Neural cell (in vitro differentiated cells): ENCODE measurements around the gene CLEC16A. TPM values are rescaled to one million over a fixed set of nuclear protein-coding genes. Genes with fewer than 3 reads are reported as not detected.

Source experiments
- H2AFZ ChIP-seq: fragments of 200-600, 300-800 bp; sonication (generic), shearing (Covaris generic); 2 replicates; pipeline ENCODE4 v1.6.0; 2014; ENCODE audit warnings: low read depth, mild to moderate bottlenecking, antibody characterized with exemption, low read length, moderate library complexity
- H3F3A ChIP-seq: fragments of 200-600 bp; shearing (Covaris generic); 2 replicates; pipeline ENCODE4 v1.6.1; 2016; ENCODE audit warnings: mild to moderate bottlenecking, moderate library complexity, mixed read lengths, antibody characterized with exemption, low read length; ENCODE audit not compliant: insufficient read depth, poor library complexity, severe bottlenecking
- H3K27ac ChIP-seq: fragments of 200-600, 300-800 bp; sonication (generic), shearing (Covaris generic); 2 replicates; pipeline ENCODE4 v1.5.1; 2014; ENCODE audit warnings: mild to moderate bottlenecking, low read length, moderate library complexity
- H3K27me3 ChIP-seq: fragments of 300-800, 200-600 bp; sonication (generic), shearing (Covaris generic); 2 replicates; pipeline ENCODE4 v1.6.0; 2014; ENCODE audit warnings: mild to moderate bottlenecking, low read depth, low read length, moderate library complexity; ENCODE audit not compliant: insufficient read depth
- H3K36me3 ChIP-seq: fragments of 300-800, 200-600 bp; sonication (generic), shearing (Covaris generic); 2 replicates; pipeline ENCODE4 v1.5.1; 2014; ENCODE audit warnings: mild to moderate bottlenecking, antibody characterized with exemption, low read length, moderate library complexity; ENCODE audit not compliant: insufficient read depth
- H3K4me2 ChIP-seq: fragments of 300-800, 200-600 bp; sonication (generic), shearing (Covaris generic); 2 replicates; pipeline ENCODE4 v1.6.0; 2014; ENCODE audit warnings: mild to moderate bottlenecking, low read length
- H3K4me3 ChIP-seq: fragments of 300-800, 200-600 bp; sonication (generic), shearing (Covaris generic); 2 replicates; pipeline ENCODE4 v1.5.1; 2014; ENCODE audit warnings: mild to moderate bottlenecking, low read length, moderate library complexity
- H3K79me2 ChIP-seq: fragments of 200-600 bp; shearing (Covaris generic); replicated peaks from 2 replicates; pipeline ENCODE4 v1.6.0; 2014; ENCODE audit warnings: mild to moderate bottlenecking, low read length, moderate library complexity; ENCODE audit not compliant: insufficient read depth
- H3K9ac ChIP-seq: fragments of 300-800, 200-600 bp; sonication (generic), shearing (Covaris generic); 2 replicates; pipeline ENCODE4 v1.6.1; 2016; ENCODE audit warnings: mild to moderate bottlenecking, low read length, mixed read lengths
- H3K9me2 ChIP-seq: fragments of 200-600 bp; shearing (Covaris generic); 2 replicates; pipeline ENCODE4 v1.6.1; 2016; ENCODE audit warnings: mild to moderate bottlenecking, low read length, mixed read lengths; ENCODE audit not compliant: insufficient read depth
- H3K9me3 ChIP-seq: fragments of 200-600, 300-800 bp; sonication (generic), shearing (Covaris generic); 2 replicates; pipeline ENCODE4 v1.6.1; 2016; ENCODE audit warnings: mild to moderate bottlenecking, mixed run types, low read length, moderate library complexity, mixed read lengths
- H4K20me1 ChIP-seq: fragments of 200-600 bp; shearing (Covaris generic); 2 replicates; pipeline ENCODE4 v1.6.1; 2016; ENCODE audit warnings: mild to moderate bottlenecking, mixed run types; ENCODE audit not compliant: insufficient read depth
- CTCF ChIP-seq: fragments of 450-650 bp; IDR thresholded peaks from 2 replicates; pipeline ENCODE4 v1.5.1; 2014; ENCODE audit warnings: antibody characterized with exemption, mild to moderate bottlenecking, moderate library complexity; ENCODE audit not compliant: poor library complexity, severe bottlenecking
- EP300 ChIP-seq: fragments of 450-650 bp; conservative IDR thresholded peaks from 2 replicates; pipeline ENCODE4 v1.6.1; 2014; ENCODE audit warnings: antibody characterized with exemption, mild to moderate bottlenecking, moderate library complexity; ENCODE audit not compliant: poor library complexity, severe bottlenecking
- MXI1 ChIP-seq: fragments of 450-650 bp; conservative IDR thresholded peaks from 2 replicates; pipeline ENCODE4 v1.6.1; 2014; ENCODE audit warnings: antibody characterized with exemption, mild to moderate bottlenecking; ENCODE audit not compliant: poor library complexity, severe bottlenecking
- POLR2AphosphoS5 ChIP-seq: IDR thresholded peaks from 2 replicates; pipeline ENCODE4 v1.6.1; 2012
- RAD21 ChIP-seq: fragments of 450-650 bp; conservative IDR thresholded peaks from 2 replicates; pipeline ENCODE4 v1.6.1; 2014; ENCODE audit warnings: antibody characterized with exemption, mild to moderate bottlenecking, moderate library complexity
- REST ChIP-seq: IDR thresholded peaks from 2 replicates; pipeline ENCODE4 v1.6.1; 2012; ENCODE audit warnings: borderline replicate concordance
- SMC3 ChIP-seq: fragments of 450-650 bp; conservative IDR thresholded peaks from 2 replicates; pipeline ENCODE4 v1.6.1; 2014; ENCODE audit warnings: antibody characterized with exemption, mild to moderate bottlenecking, moderate library complexity; ENCODE audit not compliant: poor library complexity
- TAF1 ChIP-seq: IDR thresholded peaks from 2 replicates; pipeline ENCODE4 v1.6.1; 2012; ENCODE audit warnings: low read depth
- polyA plus RNA-seq: library from polyadenylated mRNA; depleted of rRNA; stranded (reverse); fragments of >200 nt; gene quantifications from 2 replicates; pipeline ENCODE4 v1.2.3, GENCODE V29; 2014

CLEC16A gene
- polyA plus RNA-seq, 1 donor from 2014 or later: 11.1 TPM

- H4K20me1 ChIP-seq: no peaks in the 10 kb centered on the region
- H3F3A ChIP-seq: no peaks in the 10 kb centered on the region
- no peak overlapping the region for H3K4me2 ChIP-seq
- H3K27me3 ChIP-seq: no peaks in the 10 kb centered on the region
- no peaks in the 10 kb centered on the region for H3K9me2 ChIP-seq
- TF ChIP-seq TAF1: no peak
- TF ChIP-seq EP300: no peak
- H3K9me3 ChIP-seq: no peaks in the 10 kb centered on the region
- no peak overlapping the region for H3K9ac ChIP-seq
- no peaks in the 10 kb centered on the region for H3K36me3 ChIP-seq
- H3K79me2 ChIP-seq: no peaks in the 10 kb centered on the region
- no peak overlapping the region for H3K27ac ChIP-seq
- no peak overlapping the region for H2AFZ ChIP-seq
- H3K4me3 ChIP-seq: no peak overlapping the region
Measured at GRCh38 chr16:11127610-11128195, 183.3 kb downstream of the CLEC16A start.

GRCh38 chr16:11128211-11129141, 184.1 kb downstream of the CLEC16A start:
- Histone ChIP-seq H2AFZ (no peak overlapping the region), H4K20me1 (no peaks in the 10 kb centered on the region), H3K4me3 (no peak overlapping the region), H3F3A (no peaks in the 10 kb centered on the region), H3K9me3 (no peaks in the 10 kb centered on the region), H3K79me2 (no peaks in the 10 kb centered on the region), H3K27ac (no peak overlapping the region), H3K27me3 (no peaks in the 10 kb centered on the region), H3K36me3 (no peaks in the 10 kb centered on the region), H3K4me2 (no peak overlapping the region), H3K9me2 (no peaks in the 10 kb centered on the region), H3K9ac (no peak overlapping the region)
- TF ChIP-seq POLR2AphosphoS5 (no peak), RAD21 (no peak), TAF1 (no peak), MXI1 (no peak), CTCF (no peak), REST (no peak), SMC3 (no peak)
